ENCODE results near the gene CCDC182. TPM values are rescaled to one million over a fixed set of nuclear protein-coding genes. Genes with fewer than 3 reads are reported as not detected.

CCDC182 gene
- total and polyA plus RNA-seq, 12 donors = not detected

DNA sequence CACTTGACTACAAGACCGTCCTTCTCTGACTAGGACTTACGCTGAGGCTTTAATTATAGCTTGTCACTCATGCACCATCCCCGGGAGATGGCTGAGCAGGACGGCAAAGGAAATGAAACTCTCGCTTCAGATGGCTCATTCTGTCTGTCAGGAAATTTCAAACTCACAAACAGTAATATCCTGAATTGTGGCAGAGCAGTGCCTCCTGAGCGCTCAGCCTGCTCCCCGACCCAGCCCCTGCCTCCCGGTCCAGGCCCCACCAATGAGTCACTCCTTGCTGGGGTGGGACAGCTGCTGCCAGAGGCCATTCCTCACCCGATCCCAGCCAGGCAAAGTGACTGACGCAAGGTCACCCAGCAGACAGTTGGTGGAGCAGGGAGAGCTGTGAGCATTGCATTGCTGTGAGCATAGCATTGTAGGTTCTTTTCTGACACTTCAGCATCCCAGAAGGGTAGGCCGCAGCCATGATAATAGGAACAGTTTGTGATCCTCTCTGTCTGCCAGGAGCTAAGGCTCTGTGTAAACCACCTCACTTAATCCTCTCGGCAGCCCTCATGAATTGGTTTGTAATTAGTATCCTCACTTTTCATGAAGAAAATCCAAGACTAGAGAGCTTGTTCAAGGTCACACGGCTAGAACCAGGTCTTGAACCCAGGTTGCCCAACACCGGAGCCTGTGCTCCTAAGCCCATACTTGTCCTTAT, 20.9 kb downstream of the CCDC182 start:
- Histone ChIP-seq H3K4me1 (replicated peaks in 1 of 2) (peaks cover 0 to 12% of the 10 kb centered on the region in 2 donors), H3K4me3 (no peak overlapping the region), H3K36me3 (replicated peaks in 1 of 2) (no peaks in the 10 kb centered on the region), H3K27ac (no peak overlapping the region), H3K27me3 (no peaks in the 10 kb centered on the region), H3K9me3 (replicated peaks in 1 of 3) (no peaks in the 10 kb centered on the region)
- DNase-seq = peak in 4 of 7 donors; percentile 34 to 60 (median 48)
- intact Hi-C loops (cut with DNase I) = loop anchor here in 1 of 2 donors (5.0 kb wide), 1 partner anchor 37 kb away; no protein-coding TSS in a partner anchor
- TF ChIP-seq CTCF (IDR thresholded peaks at IDR 0.05) (no peak), POLR2A (IDR thresholded peaks at IDR 0.05) (no peak)
- WGBS, 4 donors = 38 to 66% (median 48%) methylated on average over 14 of the region's 14 CpGs

DNA sequence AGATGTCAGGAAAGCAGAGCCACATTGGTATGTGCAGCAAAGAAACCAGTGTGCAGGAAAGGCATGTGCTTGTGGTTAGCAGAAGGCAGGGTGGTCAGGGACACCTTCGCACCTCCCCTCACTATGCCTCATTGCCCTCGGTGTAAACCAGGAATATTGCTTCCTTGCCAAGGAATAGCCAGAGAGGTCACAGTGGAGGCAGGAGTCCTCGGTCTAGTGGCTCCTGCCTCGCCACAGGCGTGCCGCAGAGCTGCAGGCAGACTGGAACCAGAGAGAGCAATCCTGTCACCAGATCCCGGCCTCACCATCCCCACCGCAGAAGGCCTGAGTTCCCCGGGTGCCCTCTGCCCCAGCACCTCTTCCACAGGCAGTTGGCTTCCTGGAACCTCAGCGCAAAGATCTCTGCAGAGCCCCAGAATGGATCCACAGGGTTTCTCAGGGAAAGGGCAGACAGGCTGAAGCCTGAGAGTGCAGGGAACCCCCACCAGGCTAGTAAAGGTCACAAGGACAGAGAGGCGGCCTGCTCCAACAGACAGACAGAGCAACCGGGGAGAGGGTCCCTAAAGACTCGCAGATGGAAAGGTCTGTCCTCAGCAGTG, 21.6 kb downstream of the CCDC182 start:
- no peaks in the 10 kb centered on the region for H3K27me3 ChIP-seq
- TF ChIP-seq POLR2A (IDR thresholded peaks at IDR 0.05) = no peak
- no peak for TF ChIP-seq CTCF (IDR thresholded peaks at IDR 0.05)
- H3K9me3 ChIP-seq (replicated peaks in 1 of 3) = no peaks in the 10 kb centered on the region
- H3K4me3 ChIP-seq = no peak overlapping the region
- H3K4me1 ChIP-seq (replicated peaks in 1 of 2) = peaks cover 0 to 12% of the 10 kb centered on the region in 2 donors
- DNase-seq = no peak
- no peak overlapping the region for H3K27ac ChIP-seq
- intact Hi-C loops (cut with DNase I) = loop anchor here in 1 of 2 donors (5.0 kb wide), 1 partner anchor 36 kb away; no protein-coding TSS in a partner anchor
- no peaks in the 10 kb centered on the region for H3K36me3 ChIP-seq (replicated peaks in 1 of 2)
- 79 to 87% (median 82%) methylated on average over 5 to 13 of the region's 13 CpGs for WGBS, 4 donors

- H3K27me3 ChIP-seq = no peaks in the 10 kb centered on the region
- peaks cover 0 to 12% of the 10 kb centered on the region in 2 donors for H3K4me1 ChIP-seq (replicated peaks in 1 of 2)
- H3K27ac ChIP-seq = no peak overlapping the region
- no peaks in the 10 kb centered on the region for H3K9me3 ChIP-seq (replicated peaks in 1 of 3)
- 79 to 89% (median 80%) methylated on average over 7 of the region's 7 CpGs for WGBS, 4 donors
- no peaks in the 10 kb centered on the region for H3K36me3 ChIP-seq (replicated peaks in 1 of 2)
- TF ChIP-seq CTCF (IDR thresholded peaks at IDR 0.05) = no peak
- TF ChIP-seq POLR2A (IDR thresholded peaks at IDR 0.05) = no peak
- H3K4me3 ChIP-seq = no peak overlapping the region
- intact Hi-C loops (cut with DNase I) = loop anchor here in 1 of 2 donors (5.0 kb wide), 1 partner anchor 35 kb away; no protein-coding TSS in a partner anchor
- DNase-seq = no peak
Observed at GRCh38 chr17:57722704-57723043, 22.4 kb downstream of the CCDC182 start.

DNA sequence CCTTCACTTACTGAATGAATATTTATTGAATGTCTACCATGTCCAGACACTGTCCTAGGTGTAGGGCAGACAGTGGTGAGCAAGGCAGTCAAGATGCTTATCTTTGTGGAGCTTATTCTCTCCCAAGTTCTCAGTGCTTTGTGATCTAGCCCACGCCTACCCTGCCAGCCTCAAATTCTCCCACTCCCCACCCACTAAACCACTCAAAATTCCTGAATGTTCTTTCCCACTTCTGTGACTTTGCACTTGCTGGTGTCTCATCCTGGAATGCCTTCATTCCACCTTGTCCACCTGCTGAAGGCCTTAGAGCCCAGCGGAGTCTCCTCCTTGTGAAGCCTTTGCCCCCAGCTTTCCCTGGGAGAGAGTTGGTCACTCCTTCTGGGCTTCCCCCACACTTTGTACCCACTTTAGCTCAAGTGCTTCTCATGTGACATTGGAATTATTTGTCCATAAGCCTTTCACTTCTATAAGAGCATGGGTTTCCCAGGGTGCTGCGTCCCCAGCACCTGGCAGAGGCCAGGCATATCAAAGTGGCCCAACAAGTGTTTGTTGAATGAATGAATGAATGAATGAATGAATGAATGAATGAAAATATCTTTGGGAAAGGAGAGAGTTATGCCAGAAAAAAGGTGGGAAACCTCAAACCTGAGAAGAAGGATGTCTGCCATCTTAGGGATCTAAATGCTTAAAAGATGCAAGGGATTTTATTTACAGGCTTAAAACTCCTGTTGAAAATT, 23.0 kb downstream of the CCDC182 start:
- DNase-seq = no peak
- Histone ChIP-seq H3K27ac (no peak overlapping the region), H3K9me3 (replicated peaks in 1 of 3) (no peaks in the 10 kb centered on the region), H3K27me3 (no peaks in the 10 kb centered on the region), H3K4me3 (no peak overlapping the region), H3K36me3 (replicated peaks in 1 of 2) (no peaks in the 10 kb centered on the region), H3K4me1 (replicated peaks in 1 of 2) (peaks cover 0 to 12% of the 10 kb centered on the region in 2 donors)
- intact Hi-C loops (cut with DNase I) = loop anchor here in 1 of 2 donors (5.0 kb wide), 1 partner anchor 35 kb away; no protein-coding TSS in a partner anchor
- WGBS, 4 donors = 93 to 100% (median 96%) methylated on average over 3 of the region's 3 CpGs
- TF ChIP-seq POLR2A (IDR thresholded peaks at IDR 0.05) (no peak), CTCF (IDR thresholded peaks at IDR 0.05) (no peak)
